Suppressor macrophage (primary cell): Measurements from ENCODE around the gene RTKN2.
"Not testable (repeated sequence)": the region's sequence is repeated elsewhere in the genome, so short reads cannot be mapped to it uniquely, and the experiment has no call there.

ENCODE experiments used
- DNase-seq, 4 experiments: peaks; one replicate each; pipeline ENCODE4 v3.0.0-alpha.2; 2020 to 2022
- total RNA-seq, 17 experiments: gene quantifications; one replicate each; lab custom pipeline; 2026; ENCODE audit warnings: mixed read lengths in 6 of 17, inconsistent platforms in 3 of 17; lab: John Stamatoyannopoulos, UW

Gene RTKN2
- 0.13 to 4.7 (median 1.1) reads per million in 17 experiments for total RNA-seq

GRCh38 chr10:62268399-62269114 lies at the start of gene RTKN2:
Gene RTKN2 (minus strand): TSS chr10:62268844. CDS start chr10:62268610, 234 bp downstream.
- peak; percentile 84 to 93 (median 90) for DNase-seq

GRCh38 chr10:62317257-62317656 lies 48.6 kb upstream of the RTKN2 start:
- DNase-seq, result no peak

- no peak for DNase-seq
Measured at GRCh38 chr10:62309254-62309653, 40.6 kb upstream of the RTKN2 start.

- no peak for DNase-seq
Measured at GRCh38 chr10:62308101-62308500, 39.5 kb upstream of the RTKN2 start.

GRCh38 chr10:62307635-62308034 lies 39.0 kb upstream of the RTKN2 start:
- no peak for DNase-seq

- peak in 3 of 4 experiments; percentile 12 to 44 (median 20) for DNase-seq
Measured at GRCh38 chr10:62306663-62307062, 38.0 kb upstream of the RTKN2 start.

- DNase-seq, result peak in 2 of 4 experiments; percentile 11 to 20
Measured at GRCh38 chr10:62305813-62306212, 37.2 kb upstream of the RTKN2 start.

GRCh38 chr10:62303922-62304321 lies 35.3 kb upstream of the RTKN2 start:
- DNase-seq, result no peak

- no peak for DNase-seq
Measured at GRCh38 chr10:62302760-62303159, 34.1 kb upstream of the RTKN2 start.

GRCh38 chr10:62297857-62298256 lies 29.2 kb upstream of the RTKN2 start:
- DNase-seq, result peak in 3 of 4 experiments; percentile 6 to 41 (median 28)

- no peak for DNase-seq
Measured at GRCh38 chr10:62284221-62284620, 15.6 kb upstream of the RTKN2 start.

- not testable (repeated sequence) for DNase-seq
Measured at GRCh38 chr10:62281348-62281747, 12.7 kb upstream of the RTKN2 start.

- DNase-seq, result not testable (repeated sequence)
Measured at GRCh38 chr10:62280392-62280791, 11.7 kb upstream of the RTKN2 start.

- no peak for DNase-seq
Measured at GRCh38 chr10:62278441-62278910, 9.8 kb upstream of the RTKN2 start.

GRCh38 chr10:62277971-62278370 lies 9.3 kb upstream of the RTKN2 start:
- peak in 3 of 4 experiments; percentile 9 to 31 (median 28) for DNase-seq

GRCh38 chr10:62270020-62270419 lies 1.4 kb upstream of the RTKN2 start:
- no peak for DNase-seq

GRCh38 chr10:62268027-62268398 lies 631 bp downstream of the RTKN2 start:
- DNase-seq, result no peak

- no peak for DNase-seq
Measured at GRCh38 chr10:62266611-62267010, 2.0 kb downstream of the RTKN2 start.

- DNase-seq, result no peak
Measured at GRCh38 chr10:62266147-62266546, 2.5 kb downstream of the RTKN2 start.

- DNase-seq, result peak; percentile 63 to 83 (median 71)
Measured at GRCh38 chr10:62264702-62265436, 3.8 kb downstream of the RTKN2 start.

- DNase-seq, result no peak
Measured at GRCh38 chr10:62264126-62264525, 4.5 kb downstream of the RTKN2 start.

- DNase-seq, result no peak
Measured at GRCh38 chr10:62261666-62262065, 7.0 kb downstream of the RTKN2 start.

GRCh38 chr10:62259998-62260397 lies 8.6 kb downstream of the RTKN2 start:
- no peak for DNase-seq

- DNase-seq, result no peak
Measured at GRCh38 chr10:62259456-62259855, 9.2 kb downstream of the RTKN2 start.
